Measurements from ENCODE around the gene NUP42. TPM values are rescaled to one million over a fixed set of nuclear protein-coding genes. Genes with fewer than 3 reads are reported as not detected.

The NUP42 gene
- total RNA-seq, 1 donor from 2014 or later = 36.9 TPM

- Mint-ChIP-seq H3K9me3 (ENCODE audit: unreplicated experiment) (no peaks in the 10 kb centered on the region), H3K36me3 (ENCODE audit: low read depth, unreplicated experiment) (peaks cover 4% of the 10 kb centered on the region), H3K27ac (ENCODE audit: unreplicated experiment) (no peak overlapping the region), H3K27me3 (ENCODE audit: low read depth, unreplicated experiment) (peaks cover 15% of the 10 kb centered on the region), H3K4me3 (ENCODE audit: unreplicated experiment) (no peak overlapping the region), H3K4me1 (ENCODE audit: low read depth, unreplicated experiment) (no peaks in the 10 kb centered on the region)
- no peak overlapping the region for H3K27ac ChIP-seq (ENCODE audit: low read depth, low read length)
- TF ChIP-seq EZH2 (IDR thresholded peaks at IDR 0.05; ENCODE audit: insufficient read depth, low read length) (no peak), CTCF (IDR thresholded peaks at IDR 0.05; ENCODE audit: insufficient read depth, low read depth, low read length) (no peak)
- H3K79me2 ChIP-seq (ENCODE audit: insufficient read depth, low read length) = no peaks in the 10 kb centered on the region
- FAIRE-seq (no peak), DNase-seq (ENCODE audit: low read depth) (no peak)
- no peak overlapping the region for H3K4me2 ChIP-seq (ENCODE audit: low read length)
- no peak overlapping the region for H3K4me3 ChIP-seq (ENCODE audit: insufficient read depth, low read depth, low read length)
- no peaks in the 10 kb centered on the region for H3K27me3 ChIP-seq (ENCODE audit: insufficient read depth, low read length)
- no peak overlapping the region for H3K9ac ChIP-seq (ENCODE audit: low read length)
- H2AFZ ChIP-seq (ENCODE audit: low read depth, low read length) = no peak overlapping the region
- peaks cover 12% of the 10 kb centered on the region for H3K36me3 ChIP-seq (ENCODE audit: insufficient read depth, low read length)
- no peaks in the 10 kb centered on the region for H4K20me1 ChIP-seq (ENCODE audit: insufficient read depth, low read length)
- no peaks in the 10 kb centered on the region for H3K4me1 ChIP-seq (ENCODE audit: insufficient read depth, low read length)
- peaks cover 2% of the 10 kb centered on the region for H3K9me3 ChIP-seq (ENCODE audit: insufficient read depth, low read depth, low read length)
These were observed 22.4 kb downstream of the NUP42 start for GRCh38 chr7:23204241-23204640.

DNA sequence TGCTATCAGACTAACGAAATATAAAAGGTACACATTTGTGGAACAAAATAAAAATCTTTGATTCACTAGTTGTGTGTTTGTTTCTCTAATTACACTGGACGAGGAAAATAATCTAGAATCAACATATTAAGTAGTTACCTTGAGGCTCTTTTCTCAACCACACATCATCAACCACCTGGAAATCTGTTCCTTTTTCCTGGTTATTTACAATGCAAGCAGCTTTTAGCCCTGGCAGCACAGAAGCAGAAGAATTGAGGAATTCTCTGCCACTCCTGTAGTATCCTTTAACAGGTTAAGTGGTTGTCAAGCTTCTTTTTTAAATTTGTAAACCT is 23.7 kb downstream of the NUP42 start:
- peaks cover 4% of the 10 kb centered on the region for H3K36me3 Mint-ChIP-seq (ENCODE audit: low read depth, unreplicated experiment)
- no peak for TF ChIP-seq EZH2 (IDR thresholded peaks at IDR 0.05; ENCODE audit: insufficient read depth, low read length)
- TF ChIP-seq CTCF (IDR thresholded peaks at IDR 0.05; ENCODE audit: insufficient read depth, low read depth, low read length) = no peak
- Histone ChIP-seq H3K36me3 (ENCODE audit: insufficient read depth, low read length) (peaks cover 4% of the 10 kb centered on the region), H3K27me3 (ENCODE audit: insufficient read depth, low read length) (no peaks in the 10 kb centered on the region), H3K4me2 (ENCODE audit: low read length) (peak overlapping the region; percentile 76), H3K79me2 (ENCODE audit: insufficient read depth, low read length) (no peaks in the 10 kb centered on the region), H2AFZ (ENCODE audit: low read depth, low read length) (peak overlapping the region; percentile 94), H3K4me1 (ENCODE audit: insufficient read depth, low read length) (no peaks in the 10 kb centered on the region), H3K27ac (ENCODE audit: low read depth, low read length) (no peak overlapping the region), H3K4me3 (ENCODE audit: insufficient read depth, low read depth, low read length) (no peak overlapping the region), H3K9ac (ENCODE audit: low read length) (no peak overlapping the region), H4K20me1 (ENCODE audit: insufficient read depth, low read length) (no peaks in the 10 kb centered on the region), H3K9me3 (ENCODE audit: insufficient read depth, low read depth, low read length) (peaks cover 2% of the 10 kb centered on the region)
- no peaks in the 10 kb centered on the region for H3K4me1 Mint-ChIP-seq (ENCODE audit: low read depth, unreplicated experiment)
- DNase-seq (ENCODE audit: low read depth) = no peak
- peak overlapping the region; percentile 19 for H3K27ac Mint-ChIP-seq (ENCODE audit: unreplicated experiment)
- FAIRE-seq = no peak
- H3K27me3 Mint-ChIP-seq (ENCODE audit: low read depth, unreplicated experiment) = peaks cover 15% of the 10 kb centered on the region
- no peaks in the 10 kb centered on the region for H3K9me3 Mint-ChIP-seq (ENCODE audit: unreplicated experiment)
- H3K4me3 Mint-ChIP-seq (ENCODE audit: unreplicated experiment) = no peak overlapping the region

- H3K27ac ChIP-seq (ENCODE audit: low read depth, low read length) = no peak overlapping the region
- H3K4me2 ChIP-seq (ENCODE audit: low read length) = peak overlapping the region; percentile 76
- Mint-ChIP-seq H3K9me3 (ENCODE audit: unreplicated experiment) (no peaks in the 10 kb centered on the region), H3K27me3 (ENCODE audit: low read depth, unreplicated experiment) (peaks cover 20% of the 10 kb centered on the region), H3K27ac (ENCODE audit: unreplicated experiment) (peak overlapping the region; percentile 19), H3K36me3 (ENCODE audit: low read depth, unreplicated experiment) (peaks cover 4% of the 10 kb centered on the region), H3K4me1 (ENCODE audit: low read depth, unreplicated experiment) (no peaks in the 10 kb centered on the region), H3K4me3 (ENCODE audit: unreplicated experiment) (no peak overlapping the region)
- H3K79me2 ChIP-seq (ENCODE audit: insufficient read depth, low read length) = no peaks in the 10 kb centered on the region
- DNase-seq (ENCODE audit: low read depth) (no peak), FAIRE-seq (no peak)
- no peaks in the 10 kb centered on the region for H3K36me3 ChIP-seq (ENCODE audit: insufficient read depth, low read length)
- H3K9ac ChIP-seq (ENCODE audit: low read length) = peak overlapping the region; percentile 35
- no peaks in the 10 kb centered on the region for H4K20me1 ChIP-seq (ENCODE audit: insufficient read depth, low read length)
- peaks cover 2% of the 10 kb centered on the region for H3K9me3 ChIP-seq (ENCODE audit: insufficient read depth, low read depth, low read length)
- no peak for TF ChIP-seq CTCF (IDR thresholded peaks at IDR 0.05; ENCODE audit: insufficient read depth, low read depth, low read length)
- peak; percentile 52 for TF ChIP-seq EZH2 (IDR thresholded peaks at IDR 0.05; ENCODE audit: insufficient read depth, low read length)
- H3K27me3 ChIP-seq (ENCODE audit: insufficient read depth, low read length) = no peaks in the 10 kb centered on the region
- H3K4me1 ChIP-seq (ENCODE audit: insufficient read depth, low read length) = no peaks in the 10 kb centered on the region
- peak overlapping the region; percentile 31 for H3K4me3 ChIP-seq (ENCODE audit: insufficient read depth, low read depth, low read length)
- H2AFZ ChIP-seq (ENCODE audit: low read depth, low read length) = peak overlapping the region; percentile 94
These were observed 24.3 kb downstream of the NUP42 start for GRCh38 chr7:23205909-23206767.
